GM12874 (cell line): ENCODE data around the gene LRGUK.

Experiments
- TF ChIP-seq, protein P1 (sequence below): IDR thresholded peaks from 2 replicates; pipeline ENCODE4 v1.5.1; 2011; ENCODE audit warnings: low read depth, mild to moderate bottlenecking, control low read depth, low read length, moderate library complexity; ENCODE audit not compliant: insufficient read depth

LRGUK gene

DNA sequence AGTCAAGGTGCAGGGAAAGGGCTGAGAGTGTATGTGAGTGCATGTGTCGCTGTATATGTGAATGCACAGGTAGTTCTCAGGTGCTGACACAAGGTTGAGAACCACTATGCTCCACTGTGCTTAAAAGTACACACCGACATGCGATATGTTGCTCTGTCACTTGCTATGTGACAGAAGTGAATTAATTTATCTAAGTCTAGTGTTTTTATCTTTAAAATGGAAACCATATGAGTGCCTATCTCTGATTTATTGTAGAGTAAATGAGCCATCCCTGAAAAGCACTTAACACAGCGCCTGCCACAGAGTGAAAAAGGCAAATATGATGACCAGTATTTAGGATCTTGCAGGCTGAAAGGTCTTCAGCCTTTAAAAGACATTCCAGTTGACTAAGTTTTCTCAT lies 184.7 kb downstream of the LRGUK start:
- TF ChIP-seq, protein P1, sequence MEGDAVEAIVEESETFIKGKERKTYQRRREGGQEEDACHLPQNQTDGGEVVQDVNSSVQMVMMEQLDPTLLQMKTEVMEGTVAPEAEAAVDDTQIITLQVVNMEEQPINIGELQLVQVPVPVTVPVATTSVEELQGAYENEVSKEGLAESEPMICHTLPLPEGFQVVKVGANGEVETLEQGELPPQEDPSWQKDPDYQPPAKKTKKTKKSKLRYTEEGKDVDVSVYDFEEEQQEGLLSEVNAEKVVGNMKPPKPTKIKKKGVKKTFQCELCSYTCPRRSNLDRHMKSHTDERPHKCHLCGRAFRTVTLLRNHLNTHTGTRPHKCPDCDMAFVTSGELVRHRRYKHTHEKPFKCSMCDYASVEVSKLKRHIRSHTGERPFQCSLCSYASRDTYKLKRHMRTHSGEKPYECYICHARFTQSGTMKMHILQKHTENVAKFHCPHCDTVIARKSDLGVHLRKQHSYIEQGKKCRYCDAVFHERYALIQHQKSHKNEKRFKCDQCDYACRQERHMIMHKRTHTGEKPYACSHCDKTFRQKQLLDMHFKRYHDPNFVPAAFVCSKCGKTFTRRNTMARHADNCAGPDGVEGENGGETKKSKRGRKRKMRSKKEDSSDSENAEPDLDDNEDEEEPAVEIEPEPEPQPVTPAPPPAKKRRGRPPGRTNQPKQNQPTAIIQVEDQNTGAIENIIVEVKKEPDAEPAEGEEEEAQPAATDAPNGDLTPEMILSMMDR, result no peak

DNA sequence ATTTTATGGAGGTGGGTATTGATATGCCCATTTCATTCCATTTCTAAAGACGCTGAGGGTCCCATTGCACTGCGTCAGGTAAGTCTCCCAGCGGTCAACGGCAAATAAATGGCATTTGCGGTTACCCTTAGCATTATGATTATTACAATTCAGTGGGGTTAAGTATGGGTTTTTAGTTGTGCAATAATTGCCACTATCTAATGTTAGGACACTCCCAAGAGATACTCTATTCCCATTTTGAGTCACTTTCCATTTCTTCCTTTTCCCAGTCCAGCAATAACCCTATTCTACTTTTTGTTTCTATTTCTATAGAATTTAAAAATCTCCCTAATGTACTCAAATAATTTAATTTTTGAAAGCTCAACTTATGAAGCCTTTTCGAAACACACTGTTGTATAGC lies 185.6 kb downstream of the LRGUK start:
- TF ChIP-seq, protein P1, result no peak

DNA sequence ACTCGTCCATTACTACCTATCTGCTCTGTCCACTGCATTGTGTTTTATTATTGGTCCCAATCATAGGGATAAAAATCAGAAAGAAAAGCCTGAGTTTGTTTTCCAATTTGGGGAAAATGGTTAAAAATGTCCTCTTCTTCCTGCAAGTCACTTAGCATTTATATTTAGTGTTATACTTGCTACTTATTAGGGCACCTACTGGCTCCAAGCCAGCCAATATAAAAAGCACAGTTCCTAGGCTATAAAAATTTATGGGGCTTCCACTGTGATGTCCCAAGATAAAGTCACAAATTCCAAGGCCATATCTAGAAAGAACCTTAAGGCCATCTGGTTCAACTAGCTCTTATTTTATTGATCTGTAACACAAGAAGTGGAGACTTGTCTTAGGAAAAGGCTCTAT lies 186.4 kb downstream of the LRGUK start:
- TF ChIP-seq, protein P1, result no peak
